GM23338 (cell line): ENCODE measurements around the gene PGBD5. TPM values are rescaled to one million over a fixed set of nuclear protein-coding genes. Genes with fewer than 3 reads are reported as not detected.

ENCODE experiments used
- CREB1 ChIP-seq: fragments of 250-450 bp; sonication (Bioruptor Pico); IDR thresholded peaks from 2 replicates; pipeline ENCODE4 v1.5.0; 2020; ENCODE audit warnings: low read depth, mild to moderate bottlenecking, moderate library complexity
- CTCF ChIP-seq, 2 experiments: fragments of 200-600 bp in 1 of 2; sonication (generic) in 1 of 2; conservative IDR thresholded peaks; 2 replicates each; pipeline versions ENCODE4 v1.5.1 to v1.6.1; 2016 to 2017; ENCODE audit warnings: antibody characterized with exemption in 2 of 2, low read depth in 2 of 2, mild to moderate bottlenecking in 2 of 2, moderate library complexity in 1 of 2
- EZH2 ChIP-seq: fragments of 200-600 bp; sonication (generic); IDR thresholded peaks from one replicate; pipeline ENCODE4 v1.8.0; 2017; ENCODE audit warnings: antibody characterized with exemption, mild to moderate bottlenecking, low read depth; ENCODE audit not compliant: unreplicated experiment
- EZH2phosphoT487 ChIP-seq: fragments of 200-600 bp; sonication (generic); IDR thresholded peaks from one replicate; pipeline ENCODE4 v1.8.1; 2018; ENCODE audit warnings: antibody characterized with exemption; ENCODE audit not compliant: unreplicated experiment
- JUNB ChIP-seq: IDR thresholded peaks from one replicate; pipeline ENCODE4 v1.6.1; 2016; ENCODE audit warnings: antibody characterized with exemption; ENCODE audit not compliant: unreplicated experiment
- REST ChIP-seq: IDR thresholded peaks from one replicate; pipeline ENCODE4 v1.6.1; 2018; ENCODE audit warnings: antibody characterized with exemption; ENCODE audit not compliant: unreplicated experiment
- ZNF114 ChIP-seq: fragments of 250-450 bp; sonication (Bioruptor Pico); IDR thresholded peaks from 2 replicates; pipeline ENCODE4 v1.5.0; 2020; ENCODE audit warnings: mild to moderate bottlenecking, moderate library complexity
- ZNF331 ChIP-seq: fragments of 250-450 bp; sonication (Bioruptor Pico); IDR thresholded peaks from 2 replicates; pipeline ENCODE4 v1.5.0; 2020; ENCODE audit warnings: low read depth, mild to moderate bottlenecking, moderate library complexity
- ZNF462 ChIP-seq: fragments of 250-450 bp; sonication (Bioruptor Pico); IDR thresholded peaks from 2 replicates; pipeline ENCODE4 v1.5.0; 2020; ENCODE audit warnings: mild to moderate bottlenecking, moderate library complexity
- polyA plus RNA-seq: library from polyadenylated mRNA; unstranded; fragments of >200 nt; fragmentation: Nextera tagmentation; extraction: Ambion mirVana; gene quantifications from 2 replicates; pipeline ENCODE4 v1.2.1, GENCODE V29; 2016
- total RNA-seq: library from RNA; depleted of rRNA; stranded (reverse); fragments of >200 nt; shearing (Covaris generic); gene quantifications from 2 replicates; pipeline ENCODE4 v1.2.3, GENCODE V29; 2014

The PGBD5 gene
- total and polyA plus RNA-seq, 2 experiments from 2014 or later: 3.4 to 16.6 TPM

GRCh38 chr1:230350208-230350921, 75.8 kb downstream of the PGBD5 start (continued):
- no peak for TF ChIP-seq ZNF462 (CRISPR knock-in tag)
- no peak for TF ChIP-seq REST
- no peak for TF ChIP-seq EZH2
- no peak for TF ChIP-seq CREB1
- no peak for TF ChIP-seq EZH2phosphoT487
- TF ChIP-seq ZNF114 (CRISPR knock-in tag): no peak
- TF ChIP-seq ZNF331: no peak
- no peak for TF ChIP-seq CTCF (conservative IDR thresholded peaks at IDR 0.05; ENCODE audit: low read depth in 2 of 2)
- no peak for TF ChIP-seq JUNB
